Astrocyte (in vitro differentiated cells and primary cell): ENCODE measurements around the gene MYRIP.

Source experiments
- EZH2 ChIP-seq: IDR thresholded peaks from 2 replicates; pipeline ENCODE4 v1.6.1; 2012; ENCODE audit warnings: mild to moderate bottlenecking, low read length, inconsistent platforms; ENCODE audit not compliant: insufficient read depth
- TF ChIP-seq, protein P1 (sequence below): IDR thresholded peaks from 2 replicates; pipeline ENCODE4 v1.5.1; 2011; ENCODE audit warnings: low read depth, mild to moderate bottlenecking, inconsistent platforms, low read length, moderate library complexity; ENCODE audit not compliant: insufficient read depth

DNA sequence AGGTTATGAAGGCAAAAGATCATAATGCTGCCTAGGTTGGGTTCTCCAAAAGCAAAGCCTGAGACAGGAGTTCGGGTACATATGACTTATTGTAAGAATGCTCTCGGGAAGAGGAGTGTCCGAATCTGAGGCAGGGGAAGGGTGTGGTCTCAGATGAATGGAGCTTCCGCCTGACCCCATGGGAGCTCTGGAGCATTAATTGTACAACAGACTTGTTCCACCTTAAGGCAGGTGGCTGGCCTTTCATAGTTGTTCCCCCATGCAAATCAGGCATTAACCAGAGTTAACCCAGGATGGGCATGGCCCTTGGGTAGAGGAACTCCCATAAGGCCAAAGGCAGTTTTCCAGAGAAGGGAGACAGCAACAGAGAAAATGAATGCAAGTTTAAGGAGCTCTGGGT lies 170.6 kb downstream of the MYRIP start:
- TF ChIP-seq, protein P1, sequence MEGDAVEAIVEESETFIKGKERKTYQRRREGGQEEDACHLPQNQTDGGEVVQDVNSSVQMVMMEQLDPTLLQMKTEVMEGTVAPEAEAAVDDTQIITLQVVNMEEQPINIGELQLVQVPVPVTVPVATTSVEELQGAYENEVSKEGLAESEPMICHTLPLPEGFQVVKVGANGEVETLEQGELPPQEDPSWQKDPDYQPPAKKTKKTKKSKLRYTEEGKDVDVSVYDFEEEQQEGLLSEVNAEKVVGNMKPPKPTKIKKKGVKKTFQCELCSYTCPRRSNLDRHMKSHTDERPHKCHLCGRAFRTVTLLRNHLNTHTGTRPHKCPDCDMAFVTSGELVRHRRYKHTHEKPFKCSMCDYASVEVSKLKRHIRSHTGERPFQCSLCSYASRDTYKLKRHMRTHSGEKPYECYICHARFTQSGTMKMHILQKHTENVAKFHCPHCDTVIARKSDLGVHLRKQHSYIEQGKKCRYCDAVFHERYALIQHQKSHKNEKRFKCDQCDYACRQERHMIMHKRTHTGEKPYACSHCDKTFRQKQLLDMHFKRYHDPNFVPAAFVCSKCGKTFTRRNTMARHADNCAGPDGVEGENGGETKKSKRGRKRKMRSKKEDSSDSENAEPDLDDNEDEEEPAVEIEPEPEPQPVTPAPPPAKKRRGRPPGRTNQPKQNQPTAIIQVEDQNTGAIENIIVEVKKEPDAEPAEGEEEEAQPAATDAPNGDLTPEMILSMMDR, result no peak
- no peak for TF ChIP-seq EZH2
